Fibroblast of skin of left biceps (primary cell): ENCODE results near the gene KRT86.
"Not testable (repeated sequence)": the region's sequence is repeated elsewhere in the genome, so short reads cannot be mapped to it uniquely, and the experiment has no call there.

Experiments used
- DNase-seq, 2 experiments: peaks; one replicate each; pipeline ENCODE4 v3.0.0-alpha.2; 2013; ENCODE audit warnings: low read depth in 2 of 2

Gene KRT86

DNA sequence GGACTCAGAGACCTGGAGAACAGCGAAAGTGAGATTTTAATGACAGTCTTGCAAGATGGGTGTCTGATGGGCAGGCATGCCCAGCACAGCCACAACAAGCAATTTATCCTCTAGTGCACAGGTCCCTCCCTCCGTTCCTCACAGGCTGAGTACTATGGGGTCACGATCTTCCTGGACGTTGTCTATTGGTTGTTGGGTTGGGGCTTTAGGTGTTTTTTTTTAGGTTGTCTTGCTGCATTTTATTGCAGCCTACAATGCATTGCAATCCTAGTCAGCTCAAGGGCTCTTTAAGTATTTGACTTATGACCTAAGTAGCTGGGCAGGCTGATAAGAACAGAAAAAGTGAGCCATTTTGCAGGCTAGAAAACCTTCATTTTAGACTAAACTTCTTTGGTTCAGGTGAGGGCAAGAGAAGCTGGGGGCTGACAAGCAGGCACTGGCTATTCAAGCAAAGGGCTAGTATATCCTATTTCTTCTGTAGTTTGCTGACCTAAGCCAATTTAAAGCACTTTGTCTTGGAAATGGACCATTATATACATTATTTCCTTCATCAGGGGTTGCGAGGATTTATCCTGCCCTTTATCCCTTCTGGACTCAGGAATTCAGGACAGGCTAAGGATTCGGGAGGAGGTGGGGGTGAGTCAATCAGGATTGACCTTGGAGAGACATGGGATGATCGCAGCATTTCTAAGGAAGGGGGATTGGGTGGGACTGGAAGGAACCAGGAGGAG is 35.4 kb upstream of the KRT86 start:
- DNase-seq = no peak

DNA sequence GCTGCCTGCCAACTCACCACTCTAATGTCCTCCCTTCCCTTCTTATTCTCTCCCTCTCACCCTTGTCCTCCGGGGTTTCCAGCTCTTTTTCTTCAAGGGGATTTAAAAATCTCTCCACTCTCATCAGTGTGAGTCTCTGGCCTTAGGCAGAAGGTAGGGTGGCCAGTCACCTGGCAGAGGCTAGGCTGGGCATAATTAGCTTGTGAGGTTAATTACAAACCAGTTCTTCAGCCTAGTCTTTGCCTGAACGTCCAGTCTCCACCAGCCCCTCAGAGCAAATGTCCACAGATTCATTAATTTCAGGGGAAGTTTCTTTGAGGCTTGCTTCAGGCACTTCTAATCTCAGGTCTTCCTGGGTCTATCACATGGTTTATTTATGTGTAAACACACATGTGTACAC is 34.7 kb upstream of the KRT86 start:
- DNase-seq = no peak

GRCh38 chr12:52240247-52240646 is 34.2 kb upstream of the KRT86 start:
- not testable (repeated sequence) for DNase-seq

- DNase-seq = no peak
Observed at GRCh38 chr12:52241205-52241842, 33.1 kb upstream of the KRT86 start.

DNA sequence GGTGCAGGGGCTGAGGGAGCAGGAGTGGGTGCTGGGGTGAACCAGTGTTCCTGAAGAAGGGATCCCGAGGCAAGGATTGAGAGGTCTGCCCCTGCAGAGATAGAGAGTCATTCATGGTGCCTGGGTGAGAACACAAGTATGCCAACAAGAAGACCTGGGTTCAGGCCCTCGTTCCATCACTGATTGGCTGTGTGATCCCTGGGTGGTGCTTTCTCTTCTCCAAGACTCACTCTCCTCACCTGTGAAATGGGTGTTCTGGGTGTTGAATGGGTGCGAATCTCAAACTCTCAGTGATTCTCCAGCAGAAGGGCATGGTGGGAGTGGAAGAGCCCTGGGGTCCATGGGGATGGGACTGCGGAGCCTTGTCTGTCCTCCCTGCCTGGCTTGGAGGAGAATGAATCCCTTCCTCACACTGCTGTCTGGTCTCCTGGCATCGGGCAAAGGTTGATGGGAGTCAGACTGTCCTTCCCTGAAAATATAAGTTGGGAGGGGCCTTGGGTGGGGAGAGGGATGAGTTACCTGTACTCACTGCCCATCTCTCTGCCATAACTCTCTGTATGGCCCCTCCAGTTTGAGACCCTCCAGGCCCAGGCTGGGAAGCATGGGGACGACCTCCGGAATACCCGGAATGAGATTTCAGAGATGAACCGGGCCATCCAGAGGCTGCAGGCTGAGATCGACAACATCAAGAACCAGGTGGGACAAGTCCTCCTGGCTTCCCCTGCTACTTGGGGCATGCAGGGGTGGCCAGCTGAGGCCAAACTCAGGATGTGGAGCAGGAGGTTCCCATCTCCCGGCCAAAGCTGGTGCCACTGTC is 31.8 kb upstream of the KRT86 start:
- DNase-seq = no peak

DNA sequence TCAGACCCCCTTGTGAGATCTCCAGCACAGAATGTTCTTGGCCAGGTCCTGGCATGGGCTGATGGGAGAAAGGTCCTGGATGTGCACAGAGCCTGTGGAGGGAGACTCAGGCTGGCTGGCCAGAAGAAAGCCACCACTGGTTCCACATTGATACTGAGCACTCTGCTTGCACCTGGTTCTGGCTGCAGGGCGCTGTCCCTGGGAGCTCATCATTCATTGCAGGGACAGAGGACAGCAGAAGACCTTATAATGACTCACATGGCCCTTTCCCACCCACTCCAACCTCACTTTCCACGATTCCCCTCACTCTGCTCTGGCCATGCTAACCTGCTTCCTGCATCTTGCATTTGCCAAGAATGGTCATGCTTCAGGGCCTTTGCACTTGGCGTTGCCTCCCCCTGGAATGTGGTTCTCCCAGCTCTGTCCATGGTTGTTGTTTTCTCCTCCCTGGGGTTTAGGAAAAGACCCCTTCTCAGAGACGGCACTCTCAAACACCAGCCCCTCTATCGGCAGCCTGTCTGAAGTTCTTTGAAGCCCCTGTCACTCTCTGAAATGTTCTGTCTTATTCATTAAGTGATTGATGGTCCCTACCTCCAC is 31.1 kb upstream of the KRT86 start:
- DNase-seq = no peak

GRCh38 chr12:52243856-52244614 is 30.4 kb upstream of the KRT86 start:
- DNase-seq = peak; percentile 55 to 67

- no peak for DNase-seq
Observed at GRCh38 chr12:52244615-52244994, 29.8 kb upstream of the KRT86 start.

DNA sequence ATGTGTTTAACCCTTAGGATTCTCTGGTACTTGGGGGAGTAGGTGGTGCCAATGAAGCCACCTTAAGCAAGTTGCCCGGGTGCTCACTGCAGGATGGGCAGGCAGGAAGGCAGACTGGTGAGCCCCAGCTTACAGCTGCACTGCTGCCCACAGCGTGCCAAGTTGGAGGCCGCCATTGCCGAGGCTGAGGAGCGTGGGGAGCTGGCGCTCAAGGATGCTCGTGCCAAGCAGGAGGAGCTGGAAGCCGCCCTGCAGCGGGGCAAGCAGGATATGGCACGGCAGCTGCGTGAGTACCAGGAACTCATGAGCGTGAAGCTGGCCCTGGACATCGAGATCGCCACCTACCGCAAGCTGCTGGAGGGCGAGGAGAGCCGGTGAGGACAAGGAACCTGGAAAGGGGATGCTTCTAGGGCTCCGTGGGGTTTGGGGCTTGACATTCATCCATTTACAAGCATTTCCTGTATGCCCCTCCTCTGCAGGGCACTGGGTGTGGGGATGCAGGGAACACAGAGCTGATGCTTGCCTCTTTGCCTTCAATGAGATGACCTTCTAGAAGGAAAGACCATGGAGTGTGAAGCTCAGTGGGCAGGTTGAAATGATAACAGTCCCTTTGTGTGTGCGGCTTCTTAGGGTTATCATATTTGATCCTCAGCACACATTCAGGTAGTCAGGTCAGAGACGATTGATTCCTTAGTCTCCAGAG is 29.0 kb upstream of the KRT86 start:
- DNase-seq = no peak

DNA sequence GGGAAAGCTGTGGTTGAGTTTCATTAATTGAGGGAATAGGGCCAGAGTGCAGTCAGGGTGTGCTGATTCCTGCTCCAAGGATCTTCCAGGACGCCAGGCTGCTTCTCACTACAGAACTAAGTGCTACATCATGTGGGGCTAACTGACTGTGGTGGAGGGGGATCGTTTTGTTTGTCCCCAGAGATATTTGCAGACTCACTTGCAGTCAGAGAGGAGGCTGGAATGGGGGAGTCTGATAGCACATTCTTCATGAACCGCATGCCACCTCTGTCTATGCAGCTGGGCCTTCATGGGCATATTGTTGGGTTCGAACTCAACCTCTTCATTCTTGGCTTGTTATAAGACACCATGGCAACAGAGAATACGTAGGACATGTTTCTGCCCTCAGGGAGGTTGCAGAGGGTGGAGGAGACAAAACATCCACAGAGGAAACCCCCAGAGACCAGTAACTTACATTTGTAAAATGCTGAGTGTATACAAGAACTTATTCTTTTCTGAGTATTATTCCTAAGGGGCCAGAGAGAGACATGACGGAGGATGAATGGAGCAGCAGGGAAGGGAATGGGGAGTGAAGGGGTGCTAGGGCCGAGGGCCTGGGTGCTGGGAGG is 28.4 kb upstream of the KRT86 start:
- DNase-seq = no peak

GRCh38 chr12:52246720-52247621 is 27.5 kb upstream of the KRT86 start:
- DNase-seq = no peak

DNA sequence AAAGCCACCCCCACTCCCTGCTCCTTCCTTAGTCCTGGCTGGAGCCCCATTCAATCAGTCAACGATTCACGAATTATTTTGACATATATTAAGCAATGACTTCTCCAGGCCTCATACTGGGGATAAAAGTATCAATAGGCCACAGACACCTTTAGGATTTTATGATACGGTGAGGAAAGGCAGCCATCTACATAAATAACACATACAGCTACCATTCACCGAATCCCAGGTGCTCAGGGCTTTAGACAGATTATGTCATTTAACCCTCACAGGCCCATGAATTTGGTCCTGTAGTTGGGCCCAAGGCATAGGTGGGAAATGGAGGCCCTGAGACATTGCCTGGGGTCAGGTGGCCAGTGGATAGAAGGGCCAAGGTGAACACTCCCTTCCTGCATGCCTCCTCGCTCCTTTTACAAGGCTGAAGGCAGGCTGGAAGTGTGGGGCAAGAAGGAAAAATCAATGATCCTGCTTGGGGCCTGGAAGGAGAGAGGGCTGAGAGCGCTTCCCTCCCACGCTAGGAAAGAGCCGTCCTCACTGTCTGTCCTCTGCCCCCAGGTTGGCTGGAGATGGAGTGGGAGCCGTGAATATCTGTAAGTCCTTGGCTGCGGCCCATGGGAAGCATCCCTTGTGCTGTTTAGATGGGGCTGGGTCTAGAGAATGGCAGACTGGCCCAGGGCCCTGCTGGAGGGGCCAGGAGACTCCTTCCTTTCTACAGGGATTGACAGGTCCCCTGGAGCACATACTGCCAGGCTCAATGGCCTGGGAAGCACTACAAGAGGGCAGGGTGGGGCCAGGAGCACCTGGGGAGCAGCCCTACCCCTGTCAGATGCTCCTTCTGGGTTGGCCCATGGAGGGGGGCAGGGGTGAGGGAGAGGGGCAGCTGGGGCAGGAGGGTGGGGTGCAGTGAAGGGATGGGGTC is 26.6 kb upstream of the KRT86 start:
- no peak for DNase-seq

DNA sequence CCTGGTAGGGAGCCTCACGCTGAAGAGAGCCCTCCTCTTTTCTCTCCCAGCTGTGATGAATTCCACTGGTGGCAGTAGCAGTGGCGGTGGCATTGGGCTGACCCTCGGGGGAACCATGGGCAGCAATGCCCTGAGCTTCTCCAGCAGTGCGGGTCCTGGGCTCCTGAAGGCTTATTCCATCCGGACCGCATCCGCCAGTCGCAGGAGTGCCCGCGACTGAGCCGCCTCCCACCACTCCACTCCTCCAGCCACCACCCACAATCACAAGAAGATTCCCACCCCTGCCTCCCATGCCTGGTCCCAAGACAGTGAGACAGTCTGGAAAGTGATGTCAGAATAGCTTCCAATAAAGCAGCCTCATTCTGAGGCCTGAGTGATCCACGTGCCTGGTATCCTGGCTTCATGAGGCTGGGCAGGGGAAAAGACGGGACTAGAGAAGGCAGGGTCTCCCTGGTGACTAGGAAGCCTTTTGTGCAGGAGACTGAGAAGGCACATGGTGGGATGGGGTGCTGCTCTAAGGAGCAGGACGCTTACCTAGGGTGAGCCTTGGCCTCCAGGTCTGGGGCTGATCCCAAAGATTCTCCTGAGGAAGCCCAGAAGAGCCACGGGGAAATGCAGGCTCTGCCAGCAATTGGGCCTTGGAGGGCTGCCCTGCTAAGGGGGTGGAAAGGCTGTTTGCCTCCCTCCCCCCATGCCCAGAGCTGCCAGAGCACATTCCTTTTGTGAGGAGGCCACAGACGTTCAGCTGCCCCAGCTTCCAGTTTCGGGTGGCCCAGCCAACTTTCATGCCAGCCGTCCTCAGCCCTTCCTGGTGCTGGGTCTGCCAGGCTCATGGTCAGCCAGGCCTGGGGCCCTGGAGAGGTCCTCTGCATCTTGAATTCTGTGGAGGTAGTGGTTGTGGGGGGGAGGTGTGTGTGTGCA is 25.6 kb upstream of the KRT86 start:
- no peak for DNase-seq

- DNase-seq = no peak
Observed at GRCh38 chr12:52249511-52250047, 24.9 kb upstream of the KRT86 start.

DNA sequence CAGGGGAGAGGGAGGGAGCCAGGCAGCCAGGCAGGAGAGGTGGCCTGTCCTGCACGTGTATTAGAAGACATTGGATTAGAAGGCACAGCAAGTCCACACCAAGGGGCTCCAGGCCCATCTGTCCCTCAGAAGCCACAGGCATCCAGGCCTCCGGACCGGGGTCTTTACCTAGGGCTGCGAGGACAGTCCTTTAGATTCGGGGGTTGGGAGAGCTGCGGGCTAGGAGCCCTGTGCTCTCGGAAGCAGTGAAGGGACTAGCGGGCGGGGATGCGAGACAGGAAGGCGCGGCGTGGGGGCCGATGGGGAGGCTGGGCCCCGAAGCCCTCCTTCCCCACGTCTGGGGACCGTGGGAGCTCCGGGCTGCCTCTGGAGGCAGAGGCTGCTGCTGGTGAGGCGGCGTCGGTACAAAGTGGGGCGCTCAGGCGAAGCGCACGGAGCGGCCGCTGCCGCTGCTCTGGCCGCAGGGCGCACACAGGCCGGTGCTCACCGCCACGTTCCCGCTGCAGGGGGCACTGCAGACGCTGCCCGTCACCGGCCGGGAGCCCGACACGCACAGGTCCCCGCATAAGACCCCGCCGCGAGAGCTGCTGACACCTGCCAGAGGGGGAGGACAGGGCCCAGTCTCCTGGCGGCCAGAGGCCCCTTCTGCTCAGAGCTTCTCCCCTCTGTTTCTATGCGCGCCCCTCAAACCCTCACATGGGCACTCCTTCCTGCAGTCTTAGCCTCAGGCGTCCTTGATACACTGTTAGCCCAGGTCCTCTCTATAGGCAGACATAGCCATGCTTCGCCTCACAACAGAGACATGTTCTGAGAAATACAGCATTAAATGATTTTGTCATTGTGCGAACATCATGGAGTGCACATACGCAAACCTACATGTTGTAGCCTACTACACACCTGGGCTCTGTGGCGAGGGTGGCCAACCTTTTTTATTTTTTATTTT is 24.1 kb upstream of the KRT86 start:
- DNase-seq = no peak
